Skin of body (tissue), 3 donors: ENCODE measurements around the gene IL23A. TPM values are rescaled to one million over a fixed set of nuclear protein-coding genes. Genes with fewer than 3 reads are reported as not detected.

Experiments used
- DNase-seq: peaks from one replicate; lab custom pipeline; 2025; lab: John Stamatoyannopoulos, UW
- small RNA-seq: library from RNA; depleted of rRNA; stranded (forward); fragments of <200 nt; gene quantifications from one replicate; pipeline ENCODE3, GENCODE V24; 2014; ENCODE audit warnings: low replicate concordance
- total RNA-seq: library from RNA; depleted of rRNA; stranded (reverse); fragments of >200 nt; gene quantifications from one replicate; pipeline ENCODE4 v1.2.3, GENCODE V29; 2014

IL23A gene
- total RNA-seq, 1 donor from 2014 or later: 0.20 TPM

- no peak for DNase-seq
Measured at GRCh38 chr12:56361487-56362129, 22.9 kb downstream of the IL23A start.

GRCh38 chr12:56362130-56363059, 23.7 kb downstream of the IL23A start, which contains the start of gene APOF:
Gene APOF, minus strand, starts transcription at chr12:56362857. Its CDS starts 112 bp downstream, at chr12:56362745.
- DNase-seq: no peak

- no peak for DNase-seq
Measured at GRCh38 chr12:56366948-56367347, 28.3 kb downstream of the IL23A start.

GRCh38 chr12:56373515-56373914, 34.8 kb downstream of the IL23A start:
- DNase-seq: no peak

GRCh38 chr12:56374726-56375597, 36.3 kb downstream of the IL23A start:
- no peak for DNase-seq

GRCh38 chr12:56375598-56376434, 37.1 kb downstream of the IL23A start:
- DNase-seq: no peak

GRCh38 chr12:56377310-56377988, 38.8 kb downstream of the IL23A start:
- DNase-seq: no peak

- DNase-seq: no peak
Measured at GRCh38 chr12:56377989-56378316, 39.3 kb downstream of the IL23A start.

GRCh38 chr12:56382611-56383010, 43.9 kb downstream of the IL23A start:
- DNase-seq: no peak

GRCh38 chr12:56385873-56386272, 47.2 kb downstream of the IL23A start:
- no peak for DNase-seq

- peak; percentile 25 for DNase-seq
Measured at GRCh38 chr12:56387152-56387736, 48.6 kb downstream of the IL23A start.

GRCh38 chr12:56389412-56389811, 50.7 kb downstream of the IL23A start:
- no peak for DNase-seq

Small RNA genes lying within 50 kb of the gene (small RNA-seq; reads per million reads assigned to genes)
- not detected for gene RNU7-40P

Other genes with a start within 250 kb of the IL23A start
- gene PA2G4, start 234.3 kb upstream of the IL23A start, total RNA-seq: 88.2 TPM
- gene RPL41, start 222.3 kb upstream of the IL23A start, total RNA-seq: 2,112 TPM
- 3.0 TPM for gene ZC3H10, start 220.6 kb upstream of the IL23A start, total RNA-seq
- gene ESYT1, start 210.6 kb upstream of the IL23A start, total RNA-seq: 71.6 TPM
- gene MYL6B, start 186.3 kb upstream of the IL23A start, total RNA-seq: 78.8 TPM
- gene MYL6, start 180.5 kb upstream of the IL23A start, total RNA-seq: 1,018 TPM
- gene SMARCC2, start 149.4 kb upstream of the IL23A start, total RNA-seq: 58.4 TPM
- 36.2 TPM for gene RNF41, start 117.0 kb upstream of the IL23A start, total RNA-seq
- gene NABP2, start 114.5 kb upstream of the IL23A start, total RNA-seq: 7.5 TPM
- gene SLC39A5, start 108.8 kb upstream of the IL23A start, total RNA-seq: not detected
- 11.0 TPM for gene ANKRD52, start 80.5 kb upstream of the IL23A start, total RNA-seq
- gene COQ10A, start 71.9 kb upstream of the IL23A start, total RNA-seq: 7.1 TPM
- gene CS, start 38.6 kb upstream of the IL23A start, total RNA-seq: 118 TPM
- gene CNPY2, start 22.9 kb upstream of the IL23A start, total RNA-seq: 30.4 TPM
- gene PAN2, start 4.9 kb upstream of the IL23A start, total RNA-seq: 43.7 TPM
- gene STAT2, start 21.2 kb downstream of the IL23A start, total RNA-seq: 125 TPM
- not detected for gene APOF, start 24.0 kb downstream of the IL23A start, total RNA-seq
- 9.4 TPM for gene TIMELESS, start 110.5 kb downstream of the IL23A start, total RNA-seq
- not detected for gene MIP, start 115.8 kb downstream of the IL23A start, total RNA-seq
- gene SPRYD4, start 129.7 kb downstream of the IL23A start, total RNA-seq: 1.4 TPM
- 2.1 TPM for gene GLS2, start 149.3 kb downstream of the IL23A start, total RNA-seq
- 31.5 TPM for gene RBMS2, start 182.9 kb downstream of the IL23A start, total RNA-seq